T-cell (primary cell): Measurements from ENCODE around the gene DNAH10. TPM values are rescaled to one million over a fixed set of nuclear protein-coding genes. Genes with fewer than 3 reads are reported as not detected.

ENCODE experiments used
- ATAC-seq, 4 experiments: fragments of 200-7000 bp in 3 of 4; fragments of 150-1000 bp in 1 of 4; cut with Tn5 transposase; replicated peaks in 1 of 4; 1 replicate in 3 of 4; 2 replicates in 1 of 4; pipeline ENCODE4 v1.10.0; 2021; ENCODE audit warnings: moderate library complexity in 3 of 4, mild to moderate bottlenecking in 2 of 4, moderate number of reproducible peaks in 1 of 4
- CTCF ChIA-PET, 2 donors: fragments of 300-600 bp; sonication (Branson Sonifier 250); formaldehyde crosslinking; loops; one replicate each; lab custom pipeline; 2022; ENCODE audit warnings: antibody characterized with exemption in 2 of 2; lab: Charles Lee
- POLR2A ChIA-PET, 2 donors: fragments of 300-600 bp; sonication (Branson Sonifier 250); formaldehyde crosslinking; loops; one replicate each; lab custom pipeline; 2022; ENCODE audit warnings: antibody characterized with exemption in 2 of 2; lab: Charles Lee
- DNase-seq, 35 experiments: peaks; one replicate each; pipeline versions ENCODE4 v3.0.0 to v3.0.0-alpha.2; 2013 to 2023
- H3K27ac ChIP-seq: one replicate; pipeline ENCODE4 v1.5.1; 2013; ENCODE audit warnings: low read length
- H3K27me3 ChIP-seq, 2 experiments: replicated peaks in 1 of 2; 1 replicate in 1 of 2; 2 replicates in 1 of 2; pipeline versions ENCODE4 v1.6.1 to v1.7.0; 2013; ENCODE audit warnings: low read length in 1 of 2, mixed read lengths in 1 of 2; ENCODE audit not compliant: control insufficient read depth in 2 of 2, insufficient read depth in 2 of 2; ENCODE audit errors: extremely low read depth in 1 of 2
- H3K36me3 ChIP-seq, 2 donors: 1 replicate in 1 of 2; 2 replicates in 1 of 2; pipeline versions ENCODE4 v1.6.1 to v1.7.0; 2013; ENCODE audit warnings: low read length in 1 of 2; ENCODE audit not compliant: control insufficient read depth in 2 of 2, insufficient read depth in 1 of 2; ENCODE audit errors: extremely low read depth in 1 of 2
- H3K4me1 ChIP-seq, 2 experiments: 1 replicate in 1 of 2; 2 replicates in 1 of 2; pipeline versions ENCODE4 v1.6.1 to v1.7.0; 2013; ENCODE audit warnings: low read length in 2 of 2, mixed read lengths in 1 of 2; ENCODE audit not compliant: insufficient read depth in 2 of 2, control insufficient read depth in 1 of 2; ENCODE audit errors: extremely low read depth in 1 of 2
- H3K4me3 ChIP-seq, 2 donors: 1 replicate in 1 of 2; 2 replicates in 1 of 2; pipeline versions ENCODE4 v1.5.1 to v1.7.0; 2013; ENCODE audit warnings: mild to moderate bottlenecking in 2 of 2, low read length in 1 of 2, moderate library complexity in 1 of 2; ENCODE audit not compliant: control insufficient read depth in 1 of 2; ENCODE audit errors: extremely low read depth in 1 of 2
- H3K9me3 ChIP-seq: 2 replicates; pipeline ENCODE4 v1.7.0; 2013
- H3K27ac Mint-ChIP-seq, 2 donors: one replicate each; pipeline ENCODE4 v1.8.0; 2020 to 2021; ENCODE audit warnings: mild to moderate bottlenecking in 2 of 2, mixed read lengths in 2 of 2
- H3K27me3 Mint-ChIP-seq, 2 donors: one replicate each; pipeline ENCODE4 v1.8.0; 2021 to 2022; ENCODE audit warnings: mixed read lengths in 2 of 2
- H3K36me3 Mint-ChIP-seq: one replicate; pipeline ENCODE4 v1.8.0; 2021; ENCODE audit warnings: mixed read lengths
- H3K4me1 Mint-ChIP-seq, 3 donors: one replicate each; pipeline ENCODE4 v1.8.0; 2020 to 2022; ENCODE audit warnings: mixed read lengths in 3 of 3, mild to moderate bottlenecking in 1 of 3
- H3K4me3 Mint-ChIP-seq, 3 donors: one replicate each; pipeline ENCODE4 v1.8.0; 2020 to 2022; ENCODE audit warnings: mild to moderate bottlenecking in 3 of 3, mixed read lengths in 3 of 3, moderate library complexity in 3 of 3
- H3K9me3 Mint-ChIP-seq, 3 donors: one replicate each; pipeline ENCODE4 v1.8.0; 2020 to 2022; ENCODE audit warnings: mixed read lengths in 3 of 3
- WGBS: methylation state at CpG from one replicate; pipeline ENCODE4 v1.1.5; 2013; ENCODE audit warnings: missing lambda C conversion rate; ENCODE audit not compliant: insufficient coverage; 5-methylcytosine and 5-hydroxymethylcytosine counted together
- total RNA-seq, 35 experiments: library from RNA in 6 of 35; stranded (reverse) in 6 of 35; fragments of 120-200 nt in 1 of 35; gene quantifications; one replicate each; pipeline versions ENCODE4 v1.2.1 to v1.2.4 and lab custom pipeline; 2013 to 2026

DNAH10 gene
- total RNA-seq, 5 donors from 2014 or later (not counting 1 experiment from before 2014, with no cell fraction given) = 0.08 to 0.32 (median 0.19) TPM

- Mint-ChIP-seq H3K27ac (no peak overlapping the region), H3K9me3 (no peaks in the 10 kb centered on the region), H3K4me3 (no peak overlapping the region), H3K27me3 (no peaks in the 10 kb centered on the region), H3K4me1 (peaks cover 5 to 14% (median 7%) of the 10 kb centered on the region in 3 donors), H3K36me3 (peaks cover 11% of the 10 kb centered on the region)
- Histone ChIP-seq H3K27ac (no peak overlapping the region), H3K4me3 (no peak overlapping the region), H3K4me1 (peaks cover 0 to 2% of the 10 kb centered on the region in 2 experiments), H3K27me3 (no peaks in the 10 kb centered on the region), H3K9me3 (no peaks in the 10 kb centered on the region), H3K36me3 (peaks cover 0 to 3% of the 10 kb centered on the region in 2 donors)
- CTCF ChIA-PET = no interaction called here
- DNase-seq = no peak
- POLR2A ChIA-PET = no interaction called here
- WGBS = 100% methylated on average over 1 of the region's 4 CpGs
- ATAC-seq = no peak
Observed at GRCh38 chr12:123960856-123961255, 198.8 kb downstream of the DNAH10 start.

- no peak overlapping the region for H3K27ac ChIP-seq
- DNase-seq = no peak
- Mint-ChIP-seq H3K4me3 (no peak overlapping the region), H3K36me3 (peaks cover 11% of the 10 kb centered on the region), H3K27ac (no peak overlapping the region), H3K9me3 (no peaks in the 10 kb centered on the region), H3K27me3 (no peaks in the 10 kb centered on the region), H3K4me1 (peaks cover 5 to 14% (median 7%) of the 10 kb centered on the region in 3 donors)
- ChIA-PET POLR2A (interaction anchor here in 1 of 2 donors (0.6 to 1.1 kb wide), 2 partner anchors 10 to 30 kb away, joined by 3 read pairs; no protein-coding TSS in a partner anchor), CTCF (no interaction called here)
- no peak overlapping the region for H3K4me3 ChIP-seq
- whole genome bisulfite sequencing = 100% methylated on average over 7 of the region's 12 CpGs
- H3K9me3 ChIP-seq = no peaks in the 10 kb centered on the region
- H3K4me1 ChIP-seq = peaks cover 0 to 2% of the 10 kb centered on the region in 2 experiments
- no peak for ATAC-seq
- no peaks in the 10 kb centered on the region for H3K27me3 ChIP-seq
- peaks cover 0 to 3% of the 10 kb centered on the region in 2 donors for H3K36me3 ChIP-seq
Observed at GRCh38 chr12:123961585-123962345, 199.7 kb downstream of the DNAH10 start.

- WGBS = 100% methylated on average over 2 of the region's 5 CpGs
- peaks cover 11% of the 10 kb centered on the region for H3K36me3 Mint-ChIP-seq
- Histone ChIP-seq H3K4me3 (no peak overlapping the region), H3K27ac (no peak overlapping the region), H3K27me3 (no peaks in the 10 kb centered on the region), H3K9me3 (no peaks in the 10 kb centered on the region), H3K4me1 (peaks cover 0 to 2% of the 10 kb centered on the region in 2 experiments), H3K36me3 (peaks cover 0 to 3% of the 10 kb centered on the region in 2 donors)
- ChIA-PET CTCF (no interaction called here), POLR2A (interaction anchor here in 1 of 2 donors (1.1 kb wide), 1 partner anchor 9 kb away, joined by 3 read pairs; no protein-coding TSS in a partner anchor)
- H3K4me3 Mint-ChIP-seq = no peak overlapping the region
- peaks cover 7 to 16% (median 9%) of the 10 kb centered on the region in 3 donors for H3K4me1 Mint-ChIP-seq
- no peaks in the 10 kb centered on the region for H3K9me3 Mint-ChIP-seq
- ATAC-seq (no peak), DNase-seq (no peak)
- no peak overlapping the region for H3K27ac Mint-ChIP-seq
- no peaks in the 10 kb centered on the region for H3K27me3 Mint-ChIP-seq
Observed at GRCh38 chr12:123962513-123962912, 200.4 kb downstream of the DNAH10 start.

- peaks cover 0 to 3% of the 10 kb centered on the region in 2 donors for H3K36me3 ChIP-seq
- no peak for ATAC-seq
- no CpG with 5 or more reads among the region's 4 CpGs for WGBS
- Mint-ChIP-seq H3K27me3 (no peaks in the 10 kb centered on the region), H3K4me1 (peaks cover 7 to 19% (median 11%) of the 10 kb centered on the region in 3 donors), H3K27ac (no peak overlapping the region), H3K4me3 (no peak overlapping the region), H3K9me3 (no peaks in the 10 kb centered on the region), H3K36me3 (peaks cover 11% of the 10 kb centered on the region)
- ChIA-PET POLR2A (interaction anchor here in 1 of 2 donors (0.5 kb wide), 1 partner anchor 12 kb away, joined by 3 read pairs; no protein-coding TSS in a partner anchor), CTCF (interaction anchor here in 1 of 2 donors (1.2 kb wide), 1 partner anchor 8 kb away, joined by 3 read pairs; no protein-coding TSS in a partner anchor)
- no peak overlapping the region for H3K4me3 ChIP-seq
- H3K9me3 ChIP-seq = no peaks in the 10 kb centered on the region
- peaks cover 0 to 2% of the 10 kb centered on the region in 2 experiments for H3K4me1 ChIP-seq
- H3K27ac ChIP-seq = no peak overlapping the region
- no peaks in the 10 kb centered on the region for H3K27me3 ChIP-seq
- DNase-seq = no peak
Observed at GRCh38 chr12:123963821-123964220, 201.7 kb downstream of the DNAH10 start.

GRCh38 chr12:123965382-123965781 lies 203.3 kb downstream of the DNAH10 start:
- ATAC-seq (no peak), DNase-seq (no peak)
- ChIA-PET CTCF (interaction anchor here in 1 of 2 donors (0.6 kb wide), 1 partner anchor 107 kb away, joined by 3 read pairs; no protein-coding TSS in a partner anchor), POLR2A (no interaction called here)
- H3K4me3 Mint-ChIP-seq = no peak overlapping the region
- peaks cover 0 to 4% of the 10 kb centered on the region in 2 donors for H3K36me3 ChIP-seq
- no peaks in the 10 kb centered on the region for H3K27me3 Mint-ChIP-seq
- H3K4me1 ChIP-seq = peaks cover 0 to 2% of the 10 kb centered on the region in 2 experiments
- peaks cover 6% of the 10 kb centered on the region for H3K36me3 Mint-ChIP-seq
- no peaks in the 10 kb centered on the region for H3K9me3 ChIP-seq
- no peak overlapping the region for H3K27ac Mint-ChIP-seq
- H3K4me1 Mint-ChIP-seq = peaks cover 7 to 30% (median 20%) of the 10 kb centered on the region in 3 donors
- no peak overlapping the region for H3K4me3 ChIP-seq
- H3K9me3 Mint-ChIP-seq = no peaks in the 10 kb centered on the region
- WGBS = 89% methylated on average over 3 of the region's 5 CpGs
- H3K27ac ChIP-seq = no peak overlapping the region
- H3K27me3 ChIP-seq = no peaks in the 10 kb centered on the region

GRCh38 chr12:123966596-123966995 lies 204.5 kb downstream of the DNAH10 start:
- 79% methylated on average over 2 of the region's 3 CpGs for WGBS
- DNase-seq (no peak), ATAC-seq (no peak)
- no peaks in the 10 kb centered on the region for H3K27me3 ChIP-seq
- no peaks in the 10 kb centered on the region for H3K9me3 ChIP-seq
- no peak overlapping the region for H3K27ac Mint-ChIP-seq
- no peaks in the 10 kb centered on the region for H3K9me3 Mint-ChIP-seq
- no peak overlapping the region for H3K27ac ChIP-seq
- peaks cover 6% of the 10 kb centered on the region for H3K36me3 Mint-ChIP-seq
- H3K27me3 Mint-ChIP-seq = no peaks in the 10 kb centered on the region
- peaks cover 14 to 38% (median 31%) of the 10 kb centered on the region in 3 donors for H3K4me1 Mint-ChIP-seq
- H3K36me3 ChIP-seq = peaks cover 0 to 4% of the 10 kb centered on the region in 2 donors
- no peak overlapping the region for H3K4me3 ChIP-seq
- ChIA-PET CTCF (no interaction called here), POLR2A (no interaction called here)
- no peak overlapping the region for H3K4me3 Mint-ChIP-seq
- peaks cover 2 to 6% of the 10 kb centered on the region in 2 experiments for H3K4me1 ChIP-seq
